ENCODE results near the gene CCDC51.
"Not testable (repeated sequence)": the region's sequence is repeated elsewhere in the genome, so short reads cannot be mapped to it uniquely, and the experiment has no call there.

The CCDC51 gene

DNA sequence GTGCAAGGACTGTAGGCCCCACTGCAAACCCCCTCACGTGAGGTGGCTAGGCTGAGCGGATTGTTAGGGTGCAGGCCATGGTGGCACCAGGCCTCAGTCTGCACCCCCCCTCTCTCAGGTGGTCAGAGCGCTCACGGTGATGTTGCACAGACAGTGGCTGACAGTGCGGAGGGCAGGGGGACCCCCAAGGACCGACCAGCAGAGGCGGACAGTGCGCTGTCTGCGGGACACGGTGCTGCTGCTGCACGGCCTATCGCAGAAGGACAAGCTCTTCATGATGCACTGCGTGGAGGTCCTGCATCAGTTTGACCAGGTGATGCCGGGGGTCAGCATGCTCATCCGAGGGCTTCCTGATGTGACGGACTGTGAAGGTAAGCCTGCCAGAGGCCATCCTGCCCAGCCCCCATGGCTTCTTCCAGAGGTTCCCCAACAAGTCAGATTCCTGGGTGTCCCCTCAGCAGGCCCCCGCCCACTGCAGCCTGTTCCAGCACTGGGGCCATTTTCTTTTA lies 24.8 kb upstream of the CCDC51 start:
- DNase-seq (ENCODE audit: insufficient read length) = no peak
- TF ChIP-seq POLR2A (IDR thresholded peaks at IDR 0.05; ENCODE audit: low read depth, low read length) = no peak
- TF ChIP-seq POLR2AphosphoS5 (IDR thresholded peaks at IDR 0.05; ENCODE audit: low read depth, low read length) = no peak
- TF ChIP-seq TAF1 (IDR thresholded peaks at IDR 0.05; ENCODE audit: borderline replicate concordance, low read depth, low read length) = no peak
- FAIRE-seq = no peak

DNA sequence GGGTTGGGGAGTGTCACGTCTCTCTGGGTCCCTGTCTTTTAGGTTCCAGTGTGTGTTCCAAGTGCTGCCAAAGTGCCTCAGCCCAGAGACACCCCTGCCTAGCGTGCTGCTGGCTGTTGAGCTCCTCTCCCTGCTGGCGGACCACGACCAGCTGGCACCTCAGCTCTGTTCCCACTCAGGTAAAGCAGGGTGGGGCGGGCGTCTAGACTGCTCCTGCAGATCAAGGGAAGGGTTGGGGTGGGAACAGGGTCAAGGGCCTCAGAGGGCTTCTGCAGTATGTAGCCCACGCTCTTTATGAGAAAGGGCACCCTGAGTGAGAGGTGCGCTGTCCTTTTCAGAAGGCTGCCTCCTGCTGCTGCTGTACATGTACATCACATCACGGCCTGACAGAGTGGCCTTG lies 23.8 kb upstream of the CCDC51 start:
- FAIRE-seq (no peak), DNase-seq (ENCODE audit: insufficient read length) (no peak)
- no peak for TF ChIP-seq POLR2AphosphoS5 (IDR thresholded peaks at IDR 0.05; ENCODE audit: low read depth, low read length)
- no peak for TF ChIP-seq TAF1 (IDR thresholded peaks at IDR 0.05; ENCODE audit: borderline replicate concordance, low read depth, low read length)
- no peak for TF ChIP-seq POLR2A (IDR thresholded peaks at IDR 0.05; ENCODE audit: low read depth, low read length)

DNA sequence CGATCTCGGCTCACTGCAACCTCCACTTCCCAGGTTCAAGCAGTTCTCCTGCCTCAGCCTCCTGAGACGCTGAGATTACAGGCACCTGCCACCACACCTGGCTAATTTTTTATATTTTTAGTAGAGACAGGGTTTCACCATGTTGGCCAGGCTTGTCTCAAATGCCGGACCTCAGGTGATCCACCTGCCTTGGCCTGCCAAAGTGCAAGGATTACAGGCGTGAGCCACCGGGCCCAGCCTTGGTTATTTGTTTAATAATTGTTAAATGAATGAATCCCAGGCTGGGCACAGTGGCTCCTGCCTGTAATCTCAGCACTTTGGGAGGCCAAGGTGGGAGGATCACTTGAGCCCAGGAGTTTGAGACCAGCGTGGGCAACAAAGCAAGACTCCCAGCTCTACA lies 21.8 kb upstream of the CCDC51 start:
- DNase-seq (ENCODE audit: insufficient read length); FAIRE-seq: not testable (repeated sequence)

DNA sequence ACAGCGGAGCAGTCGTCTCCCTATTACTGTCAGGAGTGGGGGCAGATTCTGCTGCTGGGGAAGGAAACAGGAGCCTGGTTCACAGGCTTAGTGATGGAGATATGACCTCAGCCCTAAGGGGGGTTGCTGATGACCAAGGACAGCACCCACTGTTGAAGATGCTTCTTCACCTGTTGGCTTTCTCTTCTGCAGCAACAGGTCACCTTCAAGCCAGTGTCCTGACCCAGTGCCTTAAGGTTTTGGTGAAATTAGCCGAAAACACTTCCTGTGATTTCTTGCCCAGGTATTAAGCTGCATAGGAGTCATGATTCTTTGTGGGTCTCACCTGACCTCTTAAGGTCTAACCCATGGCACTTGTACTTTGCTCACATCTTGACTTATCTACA lies 20.6 kb upstream of the CCDC51 start:
- FAIRE-seq (no peak), DNase-seq (ENCODE audit: insufficient read length) (no peak)
- TF ChIP-seq POLR2AphosphoS5 (IDR thresholded peaks at IDR 0.05; ENCODE audit: low read depth, low read length) = no peak
- TF ChIP-seq TAF1 (IDR thresholded peaks at IDR 0.05; ENCODE audit: borderline replicate concordance, low read depth, low read length) = no peak
- TF ChIP-seq POLR2A (IDR thresholded peaks at IDR 0.05; ENCODE audit: low read depth, low read length) = no peak

DNA sequence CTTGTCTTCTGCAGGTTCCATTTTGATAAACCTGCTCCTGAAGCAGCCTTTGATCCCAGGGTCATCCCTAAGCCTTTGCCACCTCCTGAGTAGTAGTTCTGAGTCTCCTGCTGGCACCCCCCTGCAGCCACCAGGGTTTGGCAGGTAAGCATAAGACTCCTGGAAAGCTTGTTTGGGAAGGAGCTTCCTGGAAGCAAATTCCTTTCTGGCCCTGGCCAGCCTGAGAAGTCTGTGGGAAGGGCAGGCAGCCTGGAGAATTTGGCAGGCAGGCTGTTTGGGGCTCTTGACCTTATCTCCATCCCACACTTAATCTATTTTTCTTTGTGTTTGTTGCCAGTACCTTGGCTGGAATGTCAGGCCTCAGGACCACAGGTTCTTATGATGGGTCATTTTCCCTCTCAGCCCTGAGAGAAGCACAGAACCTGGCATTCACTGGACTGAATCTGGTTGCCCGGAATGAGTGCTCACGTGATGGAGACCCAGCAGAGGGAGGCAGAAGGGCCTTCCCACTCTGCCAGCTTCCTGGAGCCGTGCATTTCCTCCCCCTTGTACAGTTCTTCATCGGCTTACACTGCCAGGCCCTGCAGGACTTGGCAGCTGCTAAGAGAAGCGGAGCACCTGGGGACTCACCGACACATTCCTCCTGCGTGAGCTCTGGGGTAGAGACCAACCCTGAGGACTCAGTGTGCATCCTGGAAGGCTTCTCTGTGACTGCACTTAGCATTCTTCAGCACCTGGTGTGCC lies 20.0 kb upstream of the CCDC51 start:
- FAIRE-seq (no peak), DNase-seq (ENCODE audit: insufficient read length) (no peak)
- TF ChIP-seq TAF1 (IDR thresholded peaks at IDR 0.05; ENCODE audit: borderline replicate concordance, low read depth, low read length) = no peak
- no peak for TF ChIP-seq POLR2AphosphoS5 (IDR thresholded peaks at IDR 0.05; ENCODE audit: low read depth, low read length)
- TF ChIP-seq POLR2A (IDR thresholded peaks at IDR 0.05; ENCODE audit: low read depth, low read length) = no peak

DNA sequence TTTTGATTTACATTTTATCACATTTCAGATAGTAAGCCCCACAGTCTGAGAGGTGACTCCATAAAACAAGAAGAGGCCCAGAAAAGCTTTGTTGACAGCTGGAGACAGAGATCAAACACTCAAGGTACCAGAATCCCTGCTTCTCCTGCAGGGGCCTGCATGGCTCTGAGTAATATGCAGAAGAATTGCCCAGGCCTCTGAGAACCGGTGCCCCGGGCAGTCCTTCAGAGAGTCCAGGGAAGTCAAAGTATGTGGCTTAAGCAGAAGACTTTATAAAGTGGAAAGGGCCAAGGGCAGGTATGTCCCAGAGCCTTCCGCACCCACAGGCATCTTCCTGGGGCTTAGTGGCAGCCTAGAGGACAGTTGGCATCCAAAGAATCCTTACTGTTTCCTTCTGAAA lies 19.4 kb upstream of the CCDC51 start:
- FAIRE-seq = no peak
- TF ChIP-seq TAF1 (IDR thresholded peaks at IDR 0.05; ENCODE audit: borderline replicate concordance, low read depth, low read length) = no peak
- no peak for TF ChIP-seq POLR2AphosphoS5 (IDR thresholded peaks at IDR 0.05; ENCODE audit: low read depth, low read length)
- TF ChIP-seq POLR2A (IDR thresholded peaks at IDR 0.05; ENCODE audit: low read depth, low read length) = no peak
- DNase-seq (ENCODE audit: insufficient read length) = no peak

DNA sequence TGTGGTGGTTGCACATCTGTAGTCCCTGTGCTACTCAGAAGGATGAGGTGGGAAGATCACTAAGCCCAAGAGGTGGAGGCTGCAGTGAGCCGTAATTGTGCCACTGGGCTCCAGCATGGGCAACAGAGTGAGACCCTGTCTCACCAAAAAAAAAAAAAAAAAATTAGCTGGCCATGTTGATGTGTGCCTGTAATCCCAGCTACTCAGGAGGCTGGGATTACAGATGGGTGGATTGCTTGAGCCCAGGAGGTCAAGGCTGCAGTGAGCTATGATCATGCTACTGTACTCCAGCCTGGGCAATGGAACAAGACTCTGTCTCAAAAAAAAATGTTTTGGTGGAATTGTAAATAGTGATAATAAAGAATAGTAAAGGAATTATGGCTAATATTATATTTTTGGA lies 16.5 kb upstream of the CCDC51 start:
- no peak for DNase-seq (ENCODE audit: insufficient read length)
- no peak for TF ChIP-seq POLR2A (IDR thresholded peaks at IDR 0.05; ENCODE audit: low read depth, low read length)
- no peak for TF ChIP-seq POLR2AphosphoS5 (IDR thresholded peaks at IDR 0.05; ENCODE audit: low read depth, low read length)
- no peak for TF ChIP-seq TAF1 (IDR thresholded peaks at IDR 0.05; ENCODE audit: borderline replicate concordance, low read depth, low read length)
- no peak for FAIRE-seq

DNA sequence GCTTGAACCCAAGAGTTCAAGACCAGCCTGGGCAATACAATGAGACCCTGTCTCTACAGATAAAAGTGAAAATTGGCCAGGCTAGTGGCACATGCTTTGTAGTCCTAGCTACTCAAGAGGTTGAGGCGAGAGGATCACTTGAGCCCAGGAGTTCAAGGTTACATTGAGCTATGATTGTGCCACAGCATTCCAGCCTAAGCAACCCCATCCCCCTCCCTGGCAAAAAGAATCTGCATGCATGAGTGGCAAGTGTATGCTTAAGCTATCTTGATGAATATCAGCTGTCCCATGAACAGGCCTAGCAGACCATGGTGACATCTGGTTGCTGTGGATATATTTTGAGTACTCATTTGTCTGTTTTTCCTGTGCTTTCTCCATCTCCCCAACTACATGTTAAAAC lies 11.4 kb upstream of the CCDC51 start:
- DNase-seq (ENCODE audit: insufficient read length) (no peak), FAIRE-seq (no peak)

DNA sequence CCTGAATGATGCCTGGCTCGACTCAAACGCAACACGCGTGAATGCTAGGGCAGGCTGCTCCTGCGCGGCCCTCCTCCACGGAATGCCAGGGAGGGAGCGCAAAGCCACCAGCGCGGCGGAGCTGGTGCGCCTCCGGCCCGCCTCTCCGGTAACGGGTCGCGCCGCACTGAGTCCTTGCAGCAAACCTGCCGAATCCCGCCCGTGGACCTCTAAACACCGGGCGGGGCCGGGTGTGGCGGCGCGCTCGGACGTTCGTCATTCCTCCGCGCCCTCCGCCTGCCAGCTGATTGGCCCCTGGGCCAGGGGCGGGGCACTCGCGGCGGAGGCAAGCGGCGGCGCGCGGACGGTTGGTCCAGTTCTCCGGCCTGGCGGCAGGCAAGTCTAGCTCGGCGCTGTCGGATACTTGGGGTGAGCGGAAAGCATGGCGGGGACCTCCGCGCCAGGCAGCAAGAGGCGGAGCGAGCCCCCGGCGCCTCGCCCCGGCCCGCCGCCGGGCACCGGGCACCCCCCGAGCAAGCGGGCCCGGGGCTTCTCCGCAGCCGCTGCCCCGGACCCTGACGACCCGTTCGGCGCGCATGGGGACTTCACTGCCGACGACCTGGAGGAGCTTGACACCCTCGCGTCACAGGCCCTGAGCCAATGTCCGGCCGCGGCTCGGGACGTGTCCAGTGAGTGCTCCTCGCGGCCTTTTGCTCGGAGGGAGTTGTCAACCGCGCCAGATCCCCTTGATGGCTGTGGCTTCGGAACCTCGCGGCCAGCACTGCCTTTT lies 6.7 kb upstream of the CCDC51 start, which contains the start of gene ATRIP:
Gene ATRIP, plus strand, starts transcription at position 313 of the 769 bp plus-strand sequence. Its CDS starts 109 bp downstream, at position 422.
- TF ChIP-seq POLR2A (IDR thresholded peaks at IDR 0.05; ENCODE audit: low read depth, low read length) (peak; percentile 97), TAF1 (IDR thresholded peaks at IDR 0.05; ENCODE audit: borderline replicate concordance, low read depth, low read length) (peak; percentile 90), POLR2AphosphoS5 (IDR thresholded peaks at IDR 0.05; ENCODE audit: low read depth, low read length) (peak; percentile 83)
- DNase-seq (ENCODE audit: insufficient read length) (peak; percentile 94), FAIRE-seq (peak; percentile 91)

More for the DNA sequence above, 11.4 kb upstream of the CCDC51 start:
- no peak for TF ChIP-seq POLR2AphosphoS5 (IDR thresholded peaks at IDR 0.05; ENCODE audit: low read depth, low read length)
- TF ChIP-seq TAF1 (IDR thresholded peaks at IDR 0.05; ENCODE audit: borderline replicate concordance, low read depth, low read length) = no peak
- no peak for TF ChIP-seq POLR2A (IDR thresholded peaks at IDR 0.05; ENCODE audit: low read depth, low read length)

DNA sequence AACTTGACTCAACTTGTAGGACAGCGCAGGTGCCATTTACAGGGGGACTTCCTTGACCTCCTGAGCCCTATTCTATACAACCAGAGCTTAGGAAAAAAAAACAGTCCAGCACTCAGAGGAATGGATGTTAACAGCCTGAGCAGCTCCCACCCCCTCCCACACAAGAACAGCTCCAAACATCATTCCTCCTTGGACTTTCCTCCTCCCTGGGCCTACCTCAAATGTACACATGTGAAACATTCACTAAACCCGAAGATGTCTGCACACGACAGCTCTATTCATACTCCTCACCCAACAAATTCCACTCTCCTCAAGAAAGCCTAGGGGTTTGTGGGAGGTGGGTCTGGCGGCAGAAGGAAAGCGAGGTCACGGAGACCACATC lies 6.1 kb upstream of the CCDC51 start:
- FAIRE-seq (no peak), DNase-seq (ENCODE audit: insufficient read length) (no peak)
- no peak for TF ChIP-seq TAF1 (IDR thresholded peaks at IDR 0.05; ENCODE audit: borderline replicate concordance, low read depth, low read length)
- TF ChIP-seq POLR2A (IDR thresholded peaks at IDR 0.05; ENCODE audit: low read depth, low read length) = no peak
- TF ChIP-seq POLR2AphosphoS5 (IDR thresholded peaks at IDR 0.05; ENCODE audit: low read depth, low read length) = no peak

DNA sequence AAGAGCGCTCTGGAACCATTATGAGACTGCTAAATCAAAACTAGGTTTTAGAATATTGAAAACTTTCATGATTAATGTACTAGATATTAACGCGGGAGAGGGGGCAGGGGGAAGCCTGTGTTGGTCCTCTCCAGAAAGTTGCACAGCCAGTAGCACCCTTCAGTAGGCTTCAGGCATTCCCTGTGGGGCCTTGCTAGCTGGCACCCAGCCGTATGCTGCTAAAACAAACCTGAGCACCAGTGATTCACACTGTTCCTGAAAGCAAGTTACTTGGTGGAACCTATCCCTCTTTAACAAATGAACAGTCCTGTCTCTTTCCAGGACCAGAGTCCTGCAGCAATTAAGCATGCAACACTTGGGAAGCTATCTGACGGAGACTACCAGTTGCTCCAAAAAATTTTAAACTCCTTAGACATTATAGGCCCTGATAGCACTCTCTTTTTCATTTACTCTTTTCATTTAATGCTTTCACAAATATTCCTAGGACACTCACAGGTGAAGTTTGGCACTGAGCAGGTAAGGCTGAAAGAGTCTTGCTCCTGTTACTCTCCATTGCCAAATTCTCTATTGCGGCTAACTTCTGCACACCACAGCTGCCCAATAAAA lies 5.5 kb upstream of the CCDC51 start:
- DNase-seq (ENCODE audit: insufficient read length) = no peak
- FAIRE-seq = no peak
- TF ChIP-seq POLR2AphosphoS5 (IDR thresholded peaks at IDR 0.05; ENCODE audit: low read depth, low read length) = 0 out of 2 replicates have a peak, but pooled peaks have one; percentile 23
- TF ChIP-seq POLR2A (IDR thresholded peaks at IDR 0.05; ENCODE audit: low read depth, low read length) = no peak
- TF ChIP-seq TAF1 (IDR thresholded peaks at IDR 0.05; ENCODE audit: borderline replicate concordance, low read depth, low read length) = no peak
